ENCODE data around the gene TMEM120A.

DNA sequence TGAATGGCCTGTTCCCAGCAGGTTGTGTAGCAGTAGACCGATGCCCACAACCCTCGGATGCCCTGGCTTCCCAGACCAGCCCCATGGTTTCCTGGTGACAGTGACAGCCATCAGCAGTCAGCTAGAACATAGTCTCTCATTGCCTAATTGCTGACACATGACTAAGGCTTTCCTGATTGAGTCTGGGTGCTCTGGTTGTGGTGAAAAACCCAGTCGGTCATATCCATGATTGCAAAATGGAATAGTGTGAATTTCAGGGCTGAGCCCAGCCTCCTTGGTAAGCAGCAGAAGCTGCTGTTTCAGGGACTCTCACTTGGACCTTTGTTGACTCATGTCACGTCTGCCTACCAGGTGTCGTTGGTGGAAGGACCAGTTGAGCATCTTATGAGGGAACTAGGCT is 42.9 kb downstream of the TMEM120A start:
- no peak for TF ChIP-seq POLR2A (IDR thresholded peaks at IDR 0.05)
- TF ChIP-seq, protein P1, sequence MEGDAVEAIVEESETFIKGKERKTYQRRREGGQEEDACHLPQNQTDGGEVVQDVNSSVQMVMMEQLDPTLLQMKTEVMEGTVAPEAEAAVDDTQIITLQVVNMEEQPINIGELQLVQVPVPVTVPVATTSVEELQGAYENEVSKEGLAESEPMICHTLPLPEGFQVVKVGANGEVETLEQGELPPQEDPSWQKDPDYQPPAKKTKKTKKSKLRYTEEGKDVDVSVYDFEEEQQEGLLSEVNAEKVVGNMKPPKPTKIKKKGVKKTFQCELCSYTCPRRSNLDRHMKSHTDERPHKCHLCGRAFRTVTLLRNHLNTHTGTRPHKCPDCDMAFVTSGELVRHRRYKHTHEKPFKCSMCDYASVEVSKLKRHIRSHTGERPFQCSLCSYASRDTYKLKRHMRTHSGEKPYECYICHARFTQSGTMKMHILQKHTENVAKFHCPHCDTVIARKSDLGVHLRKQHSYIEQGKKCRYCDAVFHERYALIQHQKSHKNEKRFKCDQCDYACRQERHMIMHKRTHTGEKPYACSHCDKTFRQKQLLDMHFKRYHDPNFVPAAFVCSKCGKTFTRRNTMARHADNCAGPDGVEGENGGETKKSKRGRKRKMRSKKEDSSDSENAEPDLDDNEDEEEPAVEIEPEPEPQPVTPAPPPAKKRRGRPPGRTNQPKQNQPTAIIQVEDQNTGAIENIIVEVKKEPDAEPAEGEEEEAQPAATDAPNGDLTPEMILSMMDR (IDR thresholded peaks at IDR 0.05) = no peak

Data from body of pancreas (tissue), 4 donors.